Measurements from ENCODE around the gene TREH. TPM values are rescaled to one million over a fixed set of nuclear protein-coding genes. Genes with fewer than 3 reads are reported as not detected.

TREH gene
- total RNA-seq, 1 experiment from 2014 or later = not detected

GRCh38 chr11:118694185-118694584 lies 14.7 kb upstream of the TREH start:
- no peak for TF ChIP-seq CTCF (IDR thresholded peaks at IDR 0.05; ENCODE audit: unreplicated experiment)
- DNase-seq (ENCODE audit: unreplicated experiment) = no peak
- intact Hi-C loops (cut with micrococcal nuclease) = no loop called here
- BruUV-seq (replicated peaks) = no TSS peak
- no peaks in the 10 kb centered on the region for H3K9me3 Mint-ChIP-seq (ENCODE audit: unreplicated experiment)
- POLR2A ChIA-PET = interaction anchor here (0.8 kb wide), 2 partner anchors 21 to 49 kb away, joined by 3 read pairs; no protein-coding TSS in a partner anchor
- H3K27me3 Mint-ChIP-seq (ENCODE audit: insufficient read depth, unreplicated experiment) = no peaks in the 10 kb centered on the region
- no peak overlapping the region for H3K27ac Mint-ChIP-seq (ENCODE audit: low read depth, unreplicated experiment)
- H3K4me1 Mint-ChIP-seq (ENCODE audit: insufficient read depth, unreplicated experiment) = peaks cover 23% of the 10 kb centered on the region
- no peak overlapping the region for H3K4me3 Mint-ChIP-seq (ENCODE audit: unreplicated experiment)
- CTCF ChIA-PET = interaction anchor here (0.5 to 6.9 kb wide), 5 partner anchors 59 to 236 kb away, joined by 3 to 58 read pairs (median 3); partner anchors contain the start of gene DDX6
- no peaks in the 10 kb centered on the region for H3K36me3 Mint-ChIP-seq (ENCODE audit: insufficient read depth, unreplicated experiment)

GRCh38 chr11:118691926-118692830 lies 12.7 kb upstream of the TREH start:
- H3K9me3 Mint-ChIP-seq (ENCODE audit: unreplicated experiment) = no peaks in the 10 kb centered on the region
- CTCF ChIA-PET = interaction anchor here (0.6 to 6.9 kb wide), 10 partner anchors 26 to 421 kb away, joined by 3 to 58 read pairs (median 4); partner anchors contain the start of gene DDX6
- no TSS peak for BruUV-seq (replicated peaks)
- POLR2A ChIA-PET = interaction anchor here (0.5 to 5.2 kb wide), 31 partner anchors 10 to 428 kb away, joined by 3 to 98 read pairs (median 5); partner anchors contain the start of genes BCL9L, DDX6, HYOU1 and MPZL2
- DNase-seq (ENCODE audit: unreplicated experiment) = peak; percentile 95
- H3K27ac Mint-ChIP-seq (ENCODE audit: low read depth, unreplicated experiment) = peak overlapping the region; percentile 99
- peaks cover 23% of the 10 kb centered on the region for H3K4me1 Mint-ChIP-seq (ENCODE audit: insufficient read depth, unreplicated experiment)
- H3K4me3 Mint-ChIP-seq (ENCODE audit: unreplicated experiment) = peak overlapping the region; percentile 55
- intact Hi-C loops (cut with micrococcal nuclease) = loop anchor here (2.0 kb wide), 1 partner anchor 65 kb away; no protein-coding TSS in a partner anchor
- H3K27me3 Mint-ChIP-seq (ENCODE audit: insufficient read depth, unreplicated experiment) = no peaks in the 10 kb centered on the region
- TF ChIP-seq CTCF (IDR thresholded peaks at IDR 0.05; ENCODE audit: unreplicated experiment) = no peak
- no peaks in the 10 kb centered on the region for H3K36me3 Mint-ChIP-seq (ENCODE audit: insufficient read depth, unreplicated experiment)

GRCh38 chr11:118690553-118691304 lies 11.3 kb upstream of the TREH start:
- ChIA-PET CTCF (interaction anchor here (0.6 to 6.9 kb wide), 25 partner anchors 27 to 266 kb away, joined by 3 to 58 read pairs (median 5); partner anchors contain the start of genes BCL9L and DDX6), POLR2A (interaction anchor here (0.6 to 5.2 kb wide), 11 partner anchors 61 to 240 kb away, joined by 3 to 98 read pairs (median 6); partner anchors contain the start of genes BCL9L and DDX6)
- no peak for DNase-seq (ENCODE audit: unreplicated experiment)
- intact Hi-C loops (cut with micrococcal nuclease) = loop anchor here (1.0 to 2.0 kb wide), 5 partner anchors 66 to 266 kb away; partner anchors contain the start of gene UPK2
- Mint-ChIP-seq H3K36me3 (ENCODE audit: insufficient read depth, unreplicated experiment) (no peaks in the 10 kb centered on the region), H3K4me1 (ENCODE audit: insufficient read depth, unreplicated experiment) (peaks cover 23% of the 10 kb centered on the region), H3K27ac (ENCODE audit: low read depth, unreplicated experiment) (peak overlapping the region; percentile 99), H3K9me3 (ENCODE audit: unreplicated experiment) (no peaks in the 10 kb centered on the region), H3K4me3 (ENCODE audit: unreplicated experiment) (no peak overlapping the region), H3K27me3 (ENCODE audit: insufficient read depth, unreplicated experiment) (no peaks in the 10 kb centered on the region)
- no peak for TF ChIP-seq CTCF (IDR thresholded peaks at IDR 0.05; ENCODE audit: unreplicated experiment)
- no TSS peak for BruUV-seq (replicated peaks)
